BLaER1 treated with 17β-estradiol and CSF1 and Interleukin-3, amounts not matched to agents 10 nM and 100 nM (cell line): ENCODE measurements around the gene HOXD11.

Experiments
- H3K27ac ChIP-seq, 11 experiments: shearing (Covaris generic); formaldehyde crosslinking; 2 replicates each; pipeline ENCODE4 v1.8.1; 2022
- H3K27me3 ChIP-seq, 11 experiments: shearing (Covaris generic); formaldehyde crosslinking; 2 replicates each; pipeline ENCODE4 v1.8.1; 2022
- H3K36me3 ChIP-seq, 11 experiments: shearing (Covaris generic); formaldehyde crosslinking; 2 replicates each; pipeline ENCODE4 v1.8.1; 2022
- H3K4me1 ChIP-seq, 10 experiments: shearing (Covaris generic); formaldehyde crosslinking; 2 replicates each; pipeline ENCODE4 v1.8.1; 2022
- H3K4me2 ChIP-seq, 11 experiments: shearing (Covaris generic); formaldehyde crosslinking; 2 replicates each; pipeline ENCODE4 v1.8.1; 2022
- H3K4me3 ChIP-seq, 10 experiments: shearing (Covaris generic); formaldehyde crosslinking; 2 replicates each; pipeline ENCODE4 v1.8.1; 2022
- H3K9ac ChIP-seq, 11 experiments: shearing (Covaris generic); formaldehyde crosslinking; 2 replicates each; pipeline ENCODE4 v1.8.1; 2022
- H3K9me3 ChIP-seq, 11 experiments: shearing (Covaris generic); formaldehyde crosslinking; replicated peaks in 1 of 11; 2 replicates each; pipeline ENCODE4 v1.8.1; 2022
- H4K20me1 ChIP-seq, 11 experiments: shearing (Covaris generic); formaldehyde crosslinking; 2 replicates each; pipeline ENCODE4 v1.8.1; 2022
- Cebpa-rat ChIP-seq, 11 experiments: shearing (Covaris generic); IDR thresholded peaks; 2 replicates each; pipeline ENCODE4 v1.8.1; 2022

The HOXD11 gene

DNA sequence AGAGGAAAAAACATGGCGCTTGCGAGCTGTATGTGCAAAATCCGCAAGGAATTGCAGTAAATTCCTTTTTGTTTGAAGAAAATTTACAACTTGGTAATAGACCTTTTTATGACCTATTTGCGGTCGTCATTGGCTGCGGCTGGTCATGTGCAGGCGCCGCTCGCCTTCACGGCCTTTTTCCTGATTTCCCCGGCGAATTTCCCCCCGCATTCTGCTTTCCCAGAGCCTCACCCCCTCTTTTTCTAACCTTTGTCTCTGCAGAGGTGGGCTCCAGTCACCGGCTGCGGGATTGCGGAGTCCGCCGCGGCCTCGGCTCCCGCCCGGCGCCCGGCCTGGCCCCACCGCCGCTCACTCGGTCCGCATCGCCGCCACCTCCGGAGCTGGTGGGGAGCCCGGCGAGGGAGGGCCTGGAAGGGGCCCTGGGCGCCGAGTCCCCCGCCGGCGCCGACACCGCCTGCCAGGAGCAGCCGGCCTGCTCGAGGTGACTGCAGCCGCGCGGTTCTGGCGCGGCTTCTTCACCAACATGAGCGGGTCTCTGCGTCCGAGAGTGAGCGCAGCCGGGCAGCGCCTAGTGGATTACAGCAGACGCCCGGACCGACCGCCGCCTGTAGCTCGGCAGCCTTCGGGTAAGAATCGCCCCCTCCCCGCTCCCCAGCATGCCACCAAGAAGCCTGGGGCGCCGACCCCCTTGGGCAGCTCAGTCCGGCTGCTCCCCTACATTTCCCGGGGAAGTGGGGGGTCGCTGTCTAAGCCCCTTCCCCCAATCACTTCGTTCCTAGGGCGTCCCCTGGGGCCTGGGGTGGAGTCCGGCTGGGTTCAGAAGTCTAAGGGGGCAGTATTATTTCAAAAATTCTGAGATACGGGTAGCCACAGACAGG lies 29.5 kb downstream of the HOXD11 start:
- H3K4me2 ChIP-seq = peak overlapping the region; percentile 21 to 61 (median 51); a peak in 20 of 22 replicates
- no peaks in the 10 kb centered on the region for H3K36me3 ChIP-seq
- H3K9me3 ChIP-seq = peaks cover 10 to 39% (median 25%) of the 10 kb centered on the region in 11 experiments; a peak in 20 of 22 replicates
- H3K27ac ChIP-seq = no peak overlapping the region
- H3K9ac ChIP-seq = no peak overlapping the region
- peaks cover 0 to 17% (median 6%) of the 10 kb centered on the region in 11 experiments; a peak in 4 of 22 replicates for H4K20me1 ChIP-seq
- H3K4me1 ChIP-seq = peaks cover 6 to 16% (median 13%) of the 10 kb centered on the region in 10 experiments; a peak in 17 of 20 replicates
- no peak for TF ChIP-seq Cebpa-rat (IDR thresholded peaks at IDR 0.05)
- H3K4me3 ChIP-seq = no peak overlapping the region
- H3K27me3 ChIP-seq = peaks cover 91 to 99% (median 94%) of the 10 kb centered on the region in 11 experiments

DNA sequence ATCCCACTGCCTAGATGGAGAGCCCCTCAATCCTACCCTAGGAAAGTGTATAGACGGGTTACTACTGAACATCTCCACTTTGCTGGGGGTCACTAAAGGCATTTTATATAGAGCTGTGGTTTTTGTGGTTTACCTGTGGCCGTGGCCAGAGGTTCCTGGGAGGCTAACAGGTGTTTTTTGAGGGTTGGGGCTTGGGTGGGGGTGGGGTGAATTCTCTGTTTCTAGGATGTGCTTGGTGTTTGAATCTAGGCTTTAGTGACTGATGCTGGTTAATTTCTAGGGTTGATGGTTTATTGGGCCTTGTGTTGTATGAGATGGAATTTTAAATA lies 30.1 kb downstream of the HOXD11 start:
- Histone ChIP-seq H4K20me1 (peaks cover 0 to 14% (median 6%) of the 10 kb centered on the region in 11 experiments; a peak in 4 of 22 replicates), H3K9ac (no peak overlapping the region), H3K4me2 (no peak overlapping the region), H3K36me3 (no peaks in the 10 kb centered on the region), H3K4me3 (no peak overlapping the region), H3K9me3 (peaks cover 10 to 39% (median 25%) of the 10 kb centered on the region in 11 experiments; a peak in 20 of 22 replicates), H3K27ac (no peak overlapping the region), H3K27me3 (peaks cover 85 to 95% (median 88%) of the 10 kb centered on the region in 11 experiments), H3K4me1 (peaks cover 6 to 16% (median 13%) of the 10 kb centered on the region in 10 experiments; a peak in 17 of 20 replicates)
- TF ChIP-seq Cebpa-rat (IDR thresholded peaks at IDR 0.05) = no peak

DNA sequence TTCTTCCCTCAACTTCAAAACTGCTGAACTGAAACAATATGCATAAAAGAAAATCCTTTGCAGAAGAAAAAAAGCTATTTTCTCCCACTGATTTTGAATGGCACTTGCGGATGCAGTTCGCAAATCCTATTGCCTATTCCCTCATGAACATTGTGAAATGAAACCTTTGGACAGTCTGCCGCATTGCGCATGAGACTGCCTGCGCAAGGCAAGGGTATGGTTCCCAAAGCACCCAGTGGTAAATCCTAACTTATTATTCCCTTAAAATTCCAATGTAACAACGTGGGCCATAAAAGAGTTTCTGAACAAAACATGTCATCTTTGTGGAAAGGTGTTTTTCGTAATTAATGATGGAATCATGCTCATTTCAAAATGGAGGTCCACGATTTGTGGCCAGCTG lies 30.8 kb downstream of the HOXD11 start:
- Histone ChIP-seq H4K20me1 (peaks cover 0 to 10% (median 0%) of the 10 kb centered on the region in 11 experiments; a peak in 4 of 22 replicates), H3K4me1 (peaks cover 6 to 16% (median 13%) of the 10 kb centered on the region in 10 experiments; a peak in 17 of 20 replicates), H3K9ac (no peak overlapping the region), H3K27ac (no peak overlapping the region), H3K36me3 (no peaks in the 10 kb centered on the region), H3K27me3 (peaks cover 78 to 93% (median 82%) of the 10 kb centered on the region in 11 experiments), H3K9me3 (peaks cover 10 to 39% (median 25%) of the 10 kb centered on the region in 11 experiments; a peak in 20 of 22 replicates), H3K4me3 (no peak overlapping the region), H3K4me2 (no peak overlapping the region)
- TF ChIP-seq Cebpa-rat (IDR thresholded peaks at IDR 0.05) = no peak

DNA sequence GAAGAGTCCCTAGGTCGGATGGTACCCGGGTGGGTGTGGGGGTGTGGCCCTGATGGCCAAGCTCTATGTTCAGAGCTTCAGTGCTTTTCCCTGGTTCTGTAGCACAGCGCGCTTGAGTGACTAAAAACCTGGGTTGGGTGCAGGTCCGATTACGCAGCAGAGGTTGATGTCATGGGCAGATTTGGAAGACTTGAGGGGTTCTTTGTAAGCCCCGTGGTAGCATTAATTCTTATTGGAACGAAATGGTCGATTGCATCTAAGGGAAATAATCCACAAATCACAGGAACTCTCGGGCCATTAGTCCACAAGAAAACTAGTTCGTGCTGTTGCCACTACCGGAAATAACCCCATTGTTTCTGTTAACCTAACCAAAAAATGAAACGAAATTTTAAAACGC lies 31.4 kb downstream of the HOXD11 start:
- Histone ChIP-seq H3K27me3 (peaks cover 72 to 93% (median 76%) of the 10 kb centered on the region in 11 experiments), H3K4me1 (peaks cover 6 to 16% (median 13%) of the 10 kb centered on the region in 10 experiments; a peak in 17 of 20 replicates), H3K4me3 (no peak overlapping the region), H3K27ac (no peak overlapping the region), H3K9me3 (peaks cover 10 to 39% (median 25%) of the 10 kb centered on the region in 11 experiments; a peak in 20 of 22 replicates), H3K9ac (no peak overlapping the region), H3K4me2 (no peak overlapping the region), H4K20me1 (peaks cover 0 to 10% (median 0%) of the 10 kb centered on the region in 11 experiments; a peak in 3 of 22 replicates), H3K36me3 (no peaks in the 10 kb centered on the region)
- no peak for TF ChIP-seq Cebpa-rat (IDR thresholded peaks at IDR 0.05)

DNA sequence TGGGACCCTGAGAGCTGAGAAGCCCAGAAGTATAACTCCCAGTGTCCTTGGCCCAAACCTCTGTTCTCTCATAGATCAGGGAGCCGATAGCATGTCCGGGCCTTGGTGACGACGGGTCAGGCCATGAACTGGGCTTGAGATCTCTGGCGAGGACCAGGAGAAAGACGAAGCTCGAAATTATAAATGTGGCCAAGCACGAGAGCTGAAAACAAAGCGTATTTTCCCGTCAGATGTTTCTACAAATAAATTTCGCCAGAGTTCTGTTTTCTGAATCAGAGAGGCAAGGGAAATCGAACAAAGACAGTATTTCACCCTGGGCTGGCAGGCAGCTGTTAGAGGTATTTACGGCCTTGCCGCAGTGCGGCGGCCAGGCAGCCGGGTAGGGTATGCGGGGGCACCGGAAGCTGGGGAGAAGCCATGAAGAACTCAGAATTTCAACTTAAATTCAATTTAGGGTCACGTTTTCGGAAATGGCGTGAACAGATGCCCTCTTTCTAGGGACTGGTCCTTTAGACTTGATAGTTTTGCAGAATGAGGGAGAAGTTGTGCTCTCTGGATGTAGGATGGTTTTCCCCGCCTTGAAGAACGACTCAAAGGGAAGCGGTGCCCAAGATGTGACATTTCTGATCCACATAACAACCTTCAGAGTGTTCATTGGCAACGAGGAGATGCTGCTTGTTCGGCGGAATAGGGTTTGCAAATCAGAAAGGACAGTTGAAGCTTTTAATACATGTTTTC lies 32.0 kb downstream of the HOXD11 start:
- H3K4me3 ChIP-seq = no peak overlapping the region
- H3K27ac ChIP-seq = no peak overlapping the region
- H3K9ac ChIP-seq = no peak overlapping the region
- peaks cover 6 to 16% (median 13%) of the 10 kb centered on the region in 10 experiments; a peak in 17 of 20 replicates for H3K4me1 ChIP-seq
- H3K36me3 ChIP-seq = no peaks in the 10 kb centered on the region
- TF ChIP-seq Cebpa-rat (IDR thresholded peaks at IDR 0.05) = no peak
- peaks cover 67 to 91% (median 70%) of the 10 kb centered on the region in 11 experiments for H3K27me3 ChIP-seq
- no peak overlapping the region for H3K4me2 ChIP-seq
- peaks cover 10 to 39% (median 25%) of the 10 kb centered on the region in 11 experiments; a peak in 20 of 22 replicates for H3K9me3 ChIP-seq
- H4K20me1 ChIP-seq = peaks cover 0 to 5% (median 0%) of the 10 kb centered on the region in 11 experiments; a peak in 3 of 22 replicates

DNA sequence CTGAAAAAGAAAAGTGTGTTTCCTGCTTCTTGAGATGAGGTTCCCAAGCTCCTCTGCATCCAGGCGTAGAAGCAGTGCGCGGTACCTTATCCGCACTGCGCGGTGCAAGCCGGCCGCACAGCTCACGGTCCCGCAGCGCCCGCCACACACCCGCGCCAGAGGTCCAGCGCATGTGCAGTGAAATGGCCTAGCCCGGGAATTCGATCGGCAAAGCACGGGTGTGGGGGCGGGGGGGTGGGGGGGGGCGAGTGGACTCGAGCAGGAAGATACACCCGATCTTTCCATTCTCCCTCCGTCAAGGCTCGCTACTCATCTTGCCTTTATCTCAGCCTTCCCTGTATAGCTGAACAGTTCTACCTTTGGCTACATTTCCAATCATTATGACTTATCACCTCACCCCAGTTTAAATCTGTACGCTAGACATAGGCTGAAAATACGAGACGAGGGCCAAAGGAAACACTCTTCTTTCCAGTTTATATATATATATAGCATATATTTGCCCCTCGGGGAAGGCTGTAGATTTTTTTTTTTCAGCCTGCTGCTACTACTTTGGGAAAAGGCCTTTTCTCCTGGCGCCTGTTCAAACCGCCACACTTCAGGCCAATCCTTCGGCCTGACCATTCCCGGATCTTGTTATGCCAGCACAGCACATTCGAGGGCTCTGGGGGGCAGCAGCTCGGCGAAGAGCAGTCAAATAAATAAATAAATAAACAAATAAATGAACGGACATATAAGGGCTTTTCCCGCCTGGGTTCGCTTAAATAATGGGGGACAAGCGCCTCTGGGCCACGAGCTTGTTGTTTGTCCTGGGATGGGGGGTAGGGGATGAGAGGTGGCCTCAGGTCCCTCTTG lies 32.8 kb downstream of the HOXD11 start:
- TF ChIP-seq Cebpa-rat (IDR thresholded peaks at IDR 0.05) = no peak
- Histone ChIP-seq H3K36me3 (no peaks in the 10 kb centered on the region), H3K4me1 (peaks cover 6 to 16% (median 13%) of the 10 kb centered on the region in 10 experiments; a peak in 17 of 20 replicates), H3K9me3 (peaks cover 10 to 39% (median 25%) of the 10 kb centered on the region in 11 experiments; a peak in 20 of 22 replicates), H3K27me3 (peaks cover 59 to 86% (median 62%) of the 10 kb centered on the region in 11 experiments), H3K27ac (no peak overlapping the region), H4K20me1 (no peaks in the 10 kb centered on the region; a peak in 1 of 22 replicates), H3K4me3 (peak overlapping the region in 1 of 10 experiments; percentile 40; a peak in 1 of 20 replicates), H3K9ac (no peak overlapping the region), H3K4me2 (peak overlapping the region in 6 of 11 experiments; percentile 33 to 60 (median 39); a peak in 7 of 22 replicates)

DNA sequence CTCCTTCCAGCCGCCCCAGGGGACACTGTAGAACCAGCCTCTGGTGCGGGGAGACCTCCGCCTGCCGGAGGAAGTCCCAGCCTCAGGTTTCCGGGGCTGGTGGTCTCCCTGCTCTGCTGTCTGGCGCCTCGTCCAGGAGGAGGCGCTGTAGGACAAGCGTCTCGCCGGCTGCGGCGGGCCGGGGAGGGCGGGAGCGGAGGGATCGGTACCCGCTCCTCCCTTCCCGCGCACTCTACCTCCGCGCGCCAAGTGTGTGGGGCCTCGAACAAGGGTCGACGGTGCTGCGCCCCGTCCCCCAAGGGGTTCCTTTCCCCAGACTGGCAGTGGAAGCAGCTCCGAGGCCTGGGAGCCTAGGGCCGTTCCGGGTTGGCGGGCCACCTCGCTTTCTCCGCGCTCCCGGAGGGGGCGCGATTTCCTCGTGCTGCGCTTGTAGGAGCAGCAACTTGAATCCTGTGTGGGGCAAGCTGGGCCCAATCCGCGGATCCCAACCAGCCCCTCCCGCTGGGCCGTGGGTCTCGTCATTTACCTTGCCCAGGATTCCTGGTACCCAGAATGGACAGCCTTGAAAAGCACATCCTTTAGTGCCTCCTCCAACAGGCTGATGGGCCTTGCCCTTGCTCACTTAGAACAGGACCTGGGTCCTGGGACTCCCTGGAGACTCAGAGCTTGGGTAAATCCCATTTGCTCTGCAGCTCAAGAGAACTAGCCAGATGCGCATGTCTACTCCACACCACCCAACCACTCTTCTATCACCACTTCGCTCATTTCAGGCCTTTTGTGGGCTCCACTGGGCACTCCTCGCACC lies 33.6 kb downstream of the HOXD11 start:
- no peak overlapping the region for H3K27ac ChIP-seq
- no peaks in the 10 kb centered on the region for H3K36me3 ChIP-seq
- peaks cover 6 to 12% (median 11%) of the 10 kb centered on the region in 10 experiments; a peak in 17 of 20 replicates for H3K4me1 ChIP-seq
- H3K9ac ChIP-seq = no peak overlapping the region
- H3K9me3 ChIP-seq = peaks cover 10 to 39% (median 25%) of the 10 kb centered on the region in 11 experiments; a peak in 20 of 22 replicates
- H3K4me3 ChIP-seq = peak overlapping the region in 2 of 10 experiments; percentile 36 to 40; a peak in 3 of 20 replicates
- peaks cover 50 to 86% (median 62%) of the 10 kb centered on the region in 11 experiments for H3K27me3 ChIP-seq
- H4K20me1 ChIP-seq = no peaks in the 10 kb centered on the region
- TF ChIP-seq Cebpa-rat (IDR thresholded peaks at IDR 0.05) = no peak
- H3K4me2 ChIP-seq = peak overlapping the region in 8 of 11 experiments; percentile 18 to 60 (median 35); a peak in 11 of 22 replicates
